Fibroblast of lung (primary cell): ENCODE data around the gene SH3RF1.

Experiments
- CTCF ChIP-seq, 2 donors: IDR thresholded peaks in 1 of 2; conservative IDR thresholded peaks in 1 of 2; 1 replicate in 1 of 2; 2 replicates in 1 of 2; pipeline ENCODE4 v1.5.1; 2011 to 2012; ENCODE audit warnings: low read length in 2 of 2, control low read depth in 1 of 2, inconsistent platforms in 1 of 2, low read depth in 1 of 2, mild to moderate bottlenecking in 1 of 2
- EZH2 ChIP-seq: IDR thresholded peaks from 2 replicates; pipeline ENCODE4 v1.5.1; 2012; ENCODE audit warnings: low read length, control low read depth, mild to moderate bottlenecking; ENCODE audit errors: missing control alignments

DNA sequence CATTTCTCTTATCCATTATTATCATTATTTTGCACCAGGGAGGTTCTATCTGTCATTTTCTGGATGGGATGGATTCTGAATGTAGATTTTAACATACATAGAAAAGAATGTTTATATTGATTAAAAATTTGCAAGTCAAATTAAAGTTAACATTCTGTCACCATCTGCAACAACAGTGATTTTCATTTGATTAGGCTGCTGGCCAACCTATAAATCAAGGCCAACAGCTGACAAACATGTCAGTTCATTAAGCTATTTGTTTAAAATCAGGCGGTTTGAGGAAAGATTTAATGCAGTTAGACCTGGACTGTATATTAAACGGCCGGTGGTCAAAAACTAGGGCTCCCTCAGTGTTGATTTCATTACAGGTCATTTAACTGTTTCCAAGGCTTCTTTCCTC, 151.2 kb downstream of the SH3RF1 start:
- no peak for TF ChIP-seq CTCF (conservative IDR thresholded peaks at IDR 0.05 in 1 of 2, IDR thresholded peaks at IDR 0.05 in 1 of 2; ENCODE audit: low read depth in 1 of 2, low read length in 2 of 2)
- no peak for TF ChIP-seq EZH2
